ENCODE data around the gene SNX30.

The SNX30 gene

GRCh38 chr9:112841261-112841660 is 90.7 kb downstream of the SNX30 start:
- no peak for TF ChIP-seq CTCF (IDR thresholded peaks at IDR 0.05; ENCODE audit: low read depth, low read length, missing control alignments)
- H3K4me3 ChIP-seq (ENCODE audit: low read depth, low read length) = no peak overlapping the region
- in situ Hi-C loops (cut with HindIII; ENCODE audit: low sequenced_read_pairs) = no loop called here
- DNase-seq (ENCODE audit: low read depth) = no peak

- TF ChIP-seq CTCF (IDR thresholded peaks at IDR 0.05; ENCODE audit: low read depth, low read length, missing control alignments) = no peak
- DNase-seq (ENCODE audit: low read depth) = no peak
- in situ Hi-C loops (cut with HindIII; ENCODE audit: low sequenced_read_pairs) = no loop called here
These were observed 92.0 kb downstream of the SNX30 start for GRCh38 chr9:112842555-112842954.

GRCh38 chr9:112844771-112845542 is 94.4 kb downstream of the SNX30 start:
- DNase-seq (ENCODE audit: low read depth) = peak; percentile 39
- in situ Hi-C loops (cut with HindIII; ENCODE audit: low sequenced_read_pairs) = no loop called here
- no peak overlapping the region for H3K4me3 ChIP-seq (ENCODE audit: low read depth, low read length)
- peak; percentile 99 for TF ChIP-seq CTCF (IDR thresholded peaks at IDR 0.05; ENCODE audit: low read depth, low read length, missing control alignments)

More at GRCh38 chr9:112842555-112842954, 92.0 kb downstream of the SNX30 start:
- H3K4me3 ChIP-seq (ENCODE audit: low read depth, low read length) = no peak overlapping the region

GRCh38 chr9:112846528-112847488 is 96.2 kb downstream of the SNX30 start:
- peak; percentile 19 for DNase-seq (ENCODE audit: low read depth)
- in situ Hi-C loops (cut with HindIII; ENCODE audit: low sequenced_read_pairs) = no loop called here
- H3K4me3 ChIP-seq (ENCODE audit: low read depth, low read length) = no peak overlapping the region
- TF ChIP-seq CTCF (IDR thresholded peaks at IDR 0.05; ENCODE audit: low read depth, low read length, missing control alignments) = no peak

GRCh38 chr9:112848316-112849151 is 98.0 kb downstream of the SNX30 start:
- no peak for DNase-seq (ENCODE audit: low read depth)
- in situ Hi-C loops (cut with HindIII; ENCODE audit: low sequenced_read_pairs) = no loop called here
- no peak for TF ChIP-seq CTCF (IDR thresholded peaks at IDR 0.05; ENCODE audit: low read depth, low read length, missing control alignments)
- H3K4me3 ChIP-seq (ENCODE audit: low read depth, low read length) = no peak overlapping the region

Measured in astrocyte of the cerebellum (primary cell).